Fibroblast of mammary gland (primary cell): ENCODE results near the gene MAMDC2.

Experiments
- DNase-seq: peaks from one replicate; pipeline ENCODE4 v3.0.0-alpha.2; 2010; ENCODE audit warnings: low read depth
- H3K4me3 ChIP-seq: 2 replicates; pipeline ENCODE4 v1.5.1; 2011; ENCODE audit warnings: low read depth, mild to moderate bottlenecking, low read length, moderate library complexity; ENCODE audit not compliant: control insufficient read depth
- CTCF ChIP-seq: conservative IDR thresholded peaks from 2 replicates; pipeline ENCODE4 v1.5.1; 2011; ENCODE audit warnings: low read depth, low read length, inconsistent platforms; ENCODE audit not compliant: control insufficient read depth, insufficient read depth

The MAMDC2 gene

GRCh38 chr9:70003901-70004714 lies 39.5 kb upstream of the MAMDC2 start:
- peak; percentile 55 for DNase-seq
- no peak for TF ChIP-seq CTCF
- H3K4me3 ChIP-seq = no peak overlapping the region

DNA sequence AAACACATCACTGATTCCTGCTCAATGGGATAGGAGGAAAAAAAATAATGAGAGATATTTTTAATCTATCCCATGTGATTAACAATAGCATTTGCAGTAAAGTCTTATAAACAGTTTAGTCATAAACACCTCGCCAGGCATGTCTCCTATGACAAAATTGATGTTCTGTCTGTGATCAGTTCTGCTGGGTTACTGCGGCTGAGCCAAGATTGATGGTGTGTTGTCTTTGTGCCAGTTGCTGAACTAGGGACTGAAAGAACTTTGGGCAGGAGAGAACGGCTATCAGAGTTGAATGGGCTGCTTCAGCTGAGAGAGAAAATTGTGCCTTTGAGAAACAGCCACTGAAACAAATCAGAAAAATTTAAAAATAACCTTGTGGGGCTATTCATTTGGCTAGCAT lies 37.3 kb upstream of the MAMDC2 start:
- no peak for TF ChIP-seq CTCF
- peak; percentile 48 for DNase-seq
- H3K4me3 ChIP-seq = no peak overlapping the region

DNA sequence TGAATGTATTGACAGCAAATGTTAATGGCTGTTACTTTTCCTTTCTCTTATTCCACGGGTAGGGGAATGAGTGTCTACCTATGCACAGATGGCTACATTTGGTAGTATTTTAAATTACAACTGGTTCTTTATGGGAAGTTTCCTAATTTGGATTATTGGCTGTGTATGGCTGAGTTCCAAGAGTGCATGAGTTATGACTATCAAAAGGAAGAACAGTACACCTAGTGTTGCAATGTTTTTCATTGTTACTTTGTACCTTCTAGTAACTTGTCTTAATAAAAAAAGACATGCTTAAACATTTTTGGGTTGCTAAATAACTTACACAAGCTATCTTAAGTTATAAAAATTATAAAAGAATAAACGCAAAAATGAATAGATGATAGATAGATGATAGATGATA lies 35.8 kb upstream of the MAMDC2 start:
- no peak for TF ChIP-seq CTCF
- no peak for DNase-seq
- H3K4me3 ChIP-seq = no peak overlapping the region

GRCh38 chr9:70010015-70010414 lies 33.6 kb upstream of the MAMDC2 start:
- no peak for DNase-seq
- no peak for TF ChIP-seq CTCF
- no peak overlapping the region for H3K4me3 ChIP-seq

GRCh38 chr9:70011366-70011765 lies 32.3 kb upstream of the MAMDC2 start:
- no peak overlapping the region for H3K4me3 ChIP-seq
- no peak for TF ChIP-seq CTCF
- DNase-seq = no peak

GRCh38 chr9:70012569-70012968 lies 31.1 kb upstream of the MAMDC2 start:
- TF ChIP-seq CTCF = no peak
- no peak for DNase-seq
- H3K4me3 ChIP-seq = no peak overlapping the region

DNA sequence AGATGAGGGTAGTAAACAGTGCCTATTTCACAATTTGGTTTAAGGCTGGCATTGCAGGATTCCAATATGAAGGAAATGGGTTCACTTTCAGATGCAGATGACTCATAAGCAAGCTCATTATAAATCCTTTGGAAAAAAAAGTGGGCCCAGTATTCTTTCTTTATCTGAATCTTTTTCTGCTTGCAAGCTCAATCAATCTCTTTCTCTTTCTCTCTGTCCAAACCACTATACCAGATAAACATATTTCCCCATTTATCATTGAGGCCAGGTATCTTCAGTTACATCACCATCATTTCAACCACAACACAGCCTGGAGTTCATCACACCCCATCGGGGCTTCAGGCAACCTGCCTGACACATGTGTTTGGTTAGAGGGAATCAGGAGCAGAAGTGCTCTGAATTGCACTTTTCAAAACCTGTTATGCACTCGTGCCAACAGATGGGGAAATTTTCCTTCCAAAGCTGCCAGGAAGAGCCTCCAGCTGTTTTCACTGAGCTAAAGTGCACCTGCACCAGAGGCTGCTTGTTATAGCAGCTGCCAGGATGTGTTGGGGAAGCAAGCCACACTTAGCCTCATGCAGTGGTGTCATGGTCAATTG lies 30.0 kb upstream of the MAMDC2 start:
- TF ChIP-seq CTCF = no peak
- DNase-seq = peak; percentile 76
- H3K4me3 ChIP-seq = no peak overlapping the region
